Measurements from ENCODE around the gene GNG2. TPM values are rescaled to one million over a fixed set of nuclear protein-coding genes. Genes with fewer than 3 reads are reported as not detected.
A peak's percentile ranks its signal among the peaks of the same experiment; 100 is the strongest.

GNG2 gene
- total RNA-seq, 1 donor from 2014 or later = 9.4 TPM

DNA sequence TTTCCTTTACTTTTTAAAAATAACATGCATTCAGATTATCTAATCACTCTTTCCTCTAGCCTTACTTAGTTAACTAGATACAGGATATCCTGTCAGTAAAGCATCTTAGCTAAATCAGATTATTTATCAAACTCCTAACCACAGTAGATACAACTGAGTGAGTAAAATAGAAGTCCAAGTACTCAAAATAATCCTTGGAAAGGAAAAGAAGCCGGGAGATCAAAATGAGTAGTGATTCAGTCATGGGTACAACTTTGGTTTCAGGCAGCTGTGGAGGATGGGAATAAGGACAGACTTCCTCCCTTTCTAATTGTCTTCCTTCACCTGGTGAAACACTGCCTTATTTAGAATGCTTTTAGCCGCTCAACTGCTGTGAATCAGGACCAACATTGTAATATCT, 29.4 kb downstream of the GNG2 start:
- peak in 1 of 2 donors; percentile 34 for DNase-seq (ENCODE audit: low read depth in 2 of 2)

DNA sequence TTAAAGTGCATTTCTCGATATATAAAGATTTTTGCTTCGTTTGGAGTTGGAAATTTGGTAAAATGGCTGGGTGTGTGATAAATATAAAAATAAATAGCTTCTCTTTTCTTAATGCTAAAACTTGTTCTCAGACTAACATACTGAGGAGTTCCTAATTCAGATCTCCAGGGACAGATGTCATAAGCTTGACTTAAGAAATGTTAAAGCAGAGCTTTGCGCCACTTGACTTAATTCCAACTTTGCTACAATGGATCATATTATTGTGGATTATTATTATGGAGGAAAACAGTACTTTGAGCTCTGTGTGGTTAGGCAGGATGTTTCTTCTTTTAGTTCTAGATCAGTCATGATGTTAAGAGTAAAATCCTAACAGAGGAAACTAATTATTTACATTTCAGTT, 33.8 kb downstream of the GNG2 start:
- no peak for DNase-seq (ENCODE audit: low read depth in 2 of 2)

DNA sequence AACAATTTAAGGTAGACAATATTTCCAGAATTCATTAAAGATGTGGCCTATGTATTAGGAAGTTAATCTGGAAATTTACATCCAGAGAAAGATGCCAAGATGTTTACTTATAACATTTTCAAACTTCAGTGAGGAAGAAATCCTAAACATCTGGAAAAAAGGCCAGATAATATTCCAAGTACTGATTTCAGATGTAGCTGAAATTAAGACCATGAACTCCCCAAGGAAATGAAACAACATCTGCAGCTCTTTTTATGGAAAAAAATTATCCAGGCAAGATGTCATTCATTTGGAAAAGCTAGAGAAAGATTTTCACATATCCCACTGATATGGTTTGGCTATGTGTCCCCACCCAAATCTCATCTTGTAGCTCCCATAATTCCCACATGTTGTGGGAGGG, 35.0 kb downstream of the GNG2 start:
- no peak for DNase-seq (ENCODE audit: low read depth in 2 of 2)

DNA sequence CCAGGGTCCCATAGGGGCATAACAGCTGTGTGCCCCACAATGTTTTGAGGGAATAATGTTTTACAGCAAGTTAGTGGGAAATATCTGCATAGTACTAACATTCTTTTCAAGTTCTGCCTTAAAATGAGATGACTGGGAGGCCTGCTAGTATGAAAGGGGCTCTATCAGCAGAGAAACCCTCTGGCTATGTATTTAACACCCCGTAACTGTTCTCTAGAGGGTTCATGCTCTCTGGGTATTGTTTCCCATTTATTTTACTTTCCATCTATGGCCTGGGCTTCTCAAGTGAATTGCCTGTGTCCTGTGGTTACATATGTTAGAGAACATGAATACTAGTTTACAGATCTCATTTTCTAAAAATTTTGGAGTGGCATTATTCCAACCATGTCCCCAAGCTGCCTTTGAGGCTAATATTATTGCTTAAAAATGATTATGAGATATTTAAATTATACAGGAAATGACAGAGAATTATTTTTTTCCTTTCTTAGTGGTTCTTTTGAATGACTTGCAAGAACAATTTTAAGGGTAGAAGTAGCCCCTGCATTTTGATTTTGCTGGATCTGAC, 37.5 kb downstream of the GNG2 start:
- no peak for DNase-seq (ENCODE audit: low read depth in 2 of 2)

DNA sequence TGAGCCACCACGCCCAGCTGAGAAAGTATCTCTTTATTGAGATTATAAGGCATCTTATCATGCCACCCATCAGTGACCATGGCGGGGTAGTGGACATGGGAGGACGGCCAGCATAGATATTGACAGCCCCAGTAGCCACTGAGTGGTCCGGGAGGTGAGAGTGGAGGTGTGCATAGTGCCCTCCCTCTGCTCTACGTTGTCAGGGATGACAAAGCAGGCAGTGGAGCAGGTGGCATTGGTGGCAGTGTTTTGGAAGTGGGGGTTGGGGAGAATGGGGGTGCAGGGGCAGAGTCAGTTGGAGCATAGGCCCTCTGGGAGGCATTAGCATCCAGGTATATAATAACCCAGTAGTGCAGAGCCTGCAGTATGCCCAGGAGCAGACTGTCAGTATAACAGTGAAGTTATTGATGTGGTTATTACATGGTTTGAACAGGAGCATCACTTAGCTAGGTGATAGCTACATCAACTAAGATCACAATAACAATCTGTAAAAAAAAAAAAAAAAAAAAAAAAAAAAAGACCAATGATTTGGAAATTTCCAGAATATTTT, 41.1 kb downstream of the GNG2 start:
- no peak for DNase-seq (ENCODE audit: low read depth in 2 of 2)

DNA sequence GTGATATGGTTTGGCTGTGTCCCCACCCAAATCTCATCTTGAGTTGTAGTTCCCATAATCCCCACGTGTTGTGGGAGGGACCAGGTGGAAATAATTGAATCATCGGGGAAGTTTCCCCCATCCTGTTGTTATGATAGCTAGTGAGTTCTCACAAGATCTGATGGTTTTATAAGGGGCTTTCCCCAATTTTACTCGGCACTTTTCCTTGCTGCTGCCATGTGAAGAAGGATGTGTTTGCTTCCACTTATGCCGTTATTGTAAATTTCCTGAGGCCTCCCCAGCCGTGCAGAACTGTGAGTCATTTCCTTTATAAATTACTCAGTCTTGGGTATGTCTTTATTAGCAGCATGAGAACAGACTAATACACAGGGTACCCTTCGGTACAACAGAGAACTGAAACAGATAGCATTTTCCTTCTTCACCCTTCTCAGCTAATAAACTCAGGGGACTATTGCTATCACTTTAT, 45.3 kb downstream of the GNG2 start:
- peak in 1 of 2 donors; percentile 94 for DNase-seq (ENCODE audit: low read depth in 2 of 2)

DNA sequence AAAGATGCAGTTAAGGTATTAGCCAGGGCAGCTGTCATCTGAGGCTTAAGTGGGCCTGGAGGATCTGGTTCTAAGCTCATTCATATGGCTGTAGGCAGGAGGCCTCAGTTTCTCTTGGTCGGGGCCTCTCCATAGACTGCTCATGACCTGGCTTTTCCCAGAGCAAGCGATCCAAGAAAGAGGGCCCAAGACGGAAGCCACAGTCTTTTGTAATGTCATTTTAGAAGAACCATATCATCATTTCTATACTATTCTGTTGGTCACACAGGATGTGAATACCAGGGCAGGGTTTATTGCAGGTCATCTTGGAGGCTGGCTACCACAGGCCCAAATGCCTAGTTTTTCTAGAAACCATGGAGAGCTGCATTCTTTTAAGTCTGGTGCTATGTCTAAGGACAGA, 47.7 kb downstream of the GNG2 start:
- DNase-seq (ENCODE audit: low read depth in 2 of 2) = no peak

DNA sequence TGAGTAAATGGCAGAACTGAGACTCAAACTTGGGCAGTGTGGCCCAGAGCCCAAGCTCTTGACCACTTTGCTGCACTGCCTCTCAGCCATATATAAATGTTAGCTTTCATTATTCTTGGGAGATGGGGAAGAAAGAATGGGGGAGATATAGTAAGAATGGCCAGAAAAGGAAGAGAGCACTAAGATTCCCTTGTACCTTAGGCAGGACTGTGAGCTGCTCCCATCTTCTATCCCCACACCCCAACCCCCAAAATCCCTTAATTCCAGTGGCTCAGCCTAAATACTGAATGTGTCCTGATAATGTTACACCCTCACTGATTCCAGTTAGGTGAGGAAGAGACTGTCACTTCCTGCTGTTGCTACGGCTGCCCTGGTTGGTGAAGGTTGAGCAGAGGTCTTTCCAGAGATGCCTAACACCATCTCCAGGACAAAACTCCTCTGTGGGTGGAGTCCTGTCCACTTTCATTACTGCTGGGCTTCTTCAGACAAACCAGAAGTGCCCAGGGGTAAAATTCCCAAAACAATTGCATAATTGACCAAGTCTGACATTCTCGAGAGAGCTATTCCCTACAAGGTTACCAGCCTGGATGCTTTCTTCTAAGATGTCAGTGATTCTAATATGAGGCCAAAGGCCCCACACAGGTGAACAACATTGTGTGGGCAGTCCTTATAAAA, 51.8 kb downstream of the GNG2 start:
- no peak for DNase-seq (ENCODE audit: low read depth in 2 of 2)

DNA sequence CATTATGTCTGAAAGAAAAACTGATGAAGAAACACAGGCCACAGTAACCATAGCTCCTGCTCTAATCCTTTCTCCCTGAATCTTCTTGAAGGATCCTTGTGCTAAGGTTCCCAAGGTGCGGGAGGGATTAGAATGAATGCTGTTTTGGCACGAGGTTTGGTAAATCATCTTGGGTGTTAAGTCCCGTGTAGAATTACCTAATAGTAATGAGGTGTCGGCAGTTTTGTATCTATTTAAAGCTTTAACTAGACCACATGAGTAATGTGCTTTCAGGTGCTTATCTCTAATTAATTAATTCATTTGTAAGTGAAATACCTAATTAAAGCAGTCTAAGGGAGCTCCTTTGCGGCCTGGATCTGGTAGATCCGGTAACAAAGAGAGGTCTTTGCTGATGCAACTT, 53.9 kb downstream of the GNG2 start:
- DNase-seq (ENCODE audit: low read depth in 2 of 2) = no peak

DNA sequence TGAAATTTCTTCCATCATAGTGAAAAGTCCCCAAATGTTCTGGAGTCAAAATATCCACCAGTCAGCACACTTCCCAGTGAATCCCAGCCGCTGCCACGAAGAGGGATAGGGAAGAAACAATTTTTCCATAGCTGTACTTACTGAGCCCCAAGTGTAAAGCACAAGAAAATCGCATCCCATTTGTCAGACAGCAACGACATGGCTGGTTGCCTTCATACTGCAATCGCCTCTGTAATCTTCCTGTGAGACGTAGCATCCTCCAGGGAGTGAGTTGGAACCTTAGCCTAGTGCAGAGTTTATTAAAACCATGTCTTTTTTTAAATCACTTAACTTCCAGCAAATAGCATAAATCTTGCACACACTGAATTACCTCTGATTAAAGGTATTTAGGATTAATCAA, 56.8 kb downstream of the GNG2 start:
- DNase-seq (ENCODE audit: low read depth in 2 of 2) = no peak

DNA sequence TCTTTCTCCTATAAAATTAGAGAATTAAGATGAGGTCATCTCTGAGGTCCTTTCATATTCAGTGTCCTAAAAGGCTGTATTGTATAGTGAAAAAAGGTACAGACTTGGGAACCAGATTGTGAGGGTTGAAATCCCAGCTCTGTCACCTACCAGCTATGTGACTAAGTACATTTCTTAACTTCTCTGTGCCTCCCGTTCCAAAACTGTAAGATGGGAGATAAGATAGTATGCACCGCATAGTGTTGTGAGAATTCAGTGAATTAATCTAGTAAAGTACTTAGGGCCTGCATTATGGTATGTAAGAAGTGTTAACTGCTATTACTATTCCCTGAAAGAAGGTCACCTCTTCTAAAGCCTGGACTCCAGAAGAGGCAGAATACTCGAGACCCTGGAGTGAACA, 60.6 kb downstream of the GNG2 start:
- no peak for DNase-seq (ENCODE audit: low read depth in 2 of 2)

DNA sequence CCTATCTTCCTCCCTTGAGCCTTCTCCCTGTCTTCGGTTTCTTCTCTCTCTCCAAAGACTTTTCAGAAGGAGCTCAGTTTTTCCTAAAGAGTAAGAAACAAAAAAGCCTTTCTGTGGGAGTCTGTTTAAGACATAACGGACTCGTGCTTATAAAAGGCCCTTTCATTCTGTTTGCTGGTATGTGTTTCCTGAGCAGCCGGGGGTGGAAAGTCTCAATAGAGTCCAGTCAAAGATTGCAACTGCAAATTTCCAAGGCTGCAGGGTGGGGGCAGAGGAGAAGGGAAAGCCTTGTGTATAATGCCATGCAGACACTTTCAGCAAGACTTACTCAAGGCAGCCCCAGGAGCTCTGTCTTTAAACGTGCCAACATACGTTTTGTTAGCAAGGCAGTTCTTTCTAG, 62.2 kb downstream of the GNG2 start:
- no peak for DNase-seq (ENCODE audit: low read depth in 2 of 2)

DNA sequence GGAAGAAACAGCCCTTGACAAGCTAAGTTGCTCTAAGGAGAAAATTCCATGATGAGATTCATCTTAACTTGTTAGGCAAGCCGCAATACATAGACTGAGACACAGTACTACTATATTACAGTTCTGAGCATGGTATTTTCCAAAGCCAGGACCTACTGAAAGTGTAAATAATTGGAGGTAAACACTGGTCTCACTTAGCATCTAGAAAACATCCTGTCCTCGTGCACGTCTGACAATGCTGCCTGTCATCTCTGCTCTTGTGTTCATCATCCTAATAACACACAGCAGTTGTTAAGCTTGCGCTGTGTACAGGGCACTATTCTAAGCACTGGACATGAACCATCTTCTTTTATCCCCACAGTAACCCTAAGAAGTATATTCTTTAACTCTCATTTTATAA, 64.2 kb downstream of the GNG2 start:
- DNase-seq (ENCODE audit: low read depth in 2 of 2) = no peak

DNA sequence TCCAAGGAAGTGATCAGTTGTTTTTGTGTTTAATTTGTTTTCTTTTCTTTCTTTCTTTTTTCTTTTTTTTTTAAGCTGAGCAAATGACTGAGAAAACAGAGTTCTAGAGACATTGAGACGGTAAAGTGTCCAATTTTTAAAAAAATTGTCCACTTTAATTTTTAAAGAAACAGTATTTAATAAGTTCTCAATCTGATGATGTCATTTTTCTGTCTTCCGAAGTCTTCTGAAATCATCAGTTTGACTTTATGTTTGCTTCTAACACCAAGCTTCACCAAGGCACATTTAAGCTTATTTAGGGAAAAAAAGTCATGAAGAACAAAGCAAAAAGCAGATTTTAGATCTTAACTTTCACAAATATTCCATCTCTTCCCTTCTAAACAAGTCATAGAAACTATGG, 65.6 kb downstream of the GNG2 start:
- no peak for DNase-seq (ENCODE audit: low read depth in 2 of 2)

DNA sequence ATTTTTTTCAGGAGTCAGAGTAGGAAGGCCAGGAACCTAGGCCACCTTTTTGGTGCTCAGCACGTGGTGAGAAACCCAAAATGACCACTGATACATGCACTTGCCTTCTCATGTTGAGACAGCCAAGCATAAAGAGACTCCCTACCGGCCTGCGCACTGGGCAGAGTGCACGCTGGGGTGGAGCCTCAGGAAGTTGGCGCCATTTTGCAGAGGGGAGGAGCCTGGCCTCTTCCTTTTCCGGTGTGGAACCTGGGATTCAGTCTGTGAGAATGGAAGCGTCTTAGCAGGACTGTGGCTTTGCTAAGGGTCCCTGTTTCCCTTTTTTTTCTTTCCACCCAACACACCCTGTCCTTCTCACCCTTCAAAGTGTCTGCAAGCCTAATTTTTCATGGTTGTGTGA, 66.0 kb downstream of the GNG2 start:
- DNase-seq (ENCODE audit: low read depth in 2 of 2) = no peak

DNA sequence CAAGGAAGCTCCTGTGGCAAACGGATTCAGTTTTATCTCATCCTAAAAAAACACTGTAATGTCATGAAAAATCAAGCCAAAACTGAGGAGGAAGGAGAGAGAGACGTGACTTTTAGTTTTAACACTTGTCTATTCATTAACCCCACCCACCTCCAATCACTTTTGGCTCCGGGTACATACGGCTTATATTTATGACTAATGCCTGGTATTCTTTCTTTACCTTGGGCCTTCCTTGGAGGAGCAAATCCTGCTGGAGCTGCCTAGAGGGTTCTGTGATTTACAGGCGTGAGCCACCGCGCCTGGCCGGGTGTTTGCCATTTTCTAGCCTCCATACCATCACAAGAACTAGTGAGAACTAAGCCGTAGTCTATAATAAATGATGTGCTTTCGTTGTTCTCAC, 68.2 kb downstream of the GNG2 start:
- DNase-seq (ENCODE audit: low read depth in 2 of 2) = no peak

DNA sequence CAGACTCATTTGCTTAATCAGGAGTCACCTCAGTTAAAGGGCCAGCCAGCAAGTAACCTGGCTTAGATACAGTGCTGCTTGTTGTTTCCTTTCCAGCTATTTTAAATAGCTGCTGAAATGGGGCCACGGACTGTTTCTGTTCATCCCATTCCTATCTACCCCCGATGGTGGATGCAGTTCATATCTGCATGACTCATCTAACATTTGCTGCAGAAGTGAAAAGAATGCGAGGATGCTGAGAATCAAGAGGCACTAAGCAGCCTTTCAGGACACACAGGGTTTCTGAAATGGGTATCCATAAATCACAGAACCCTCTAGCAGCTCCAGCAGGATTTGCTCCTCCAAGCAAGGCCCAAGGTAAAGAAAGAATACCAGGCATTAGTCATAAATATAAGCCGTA, 68.8 kb downstream of the GNG2 start:
- DNase-seq (ENCODE audit: low read depth in 2 of 2) = no peak

DNA sequence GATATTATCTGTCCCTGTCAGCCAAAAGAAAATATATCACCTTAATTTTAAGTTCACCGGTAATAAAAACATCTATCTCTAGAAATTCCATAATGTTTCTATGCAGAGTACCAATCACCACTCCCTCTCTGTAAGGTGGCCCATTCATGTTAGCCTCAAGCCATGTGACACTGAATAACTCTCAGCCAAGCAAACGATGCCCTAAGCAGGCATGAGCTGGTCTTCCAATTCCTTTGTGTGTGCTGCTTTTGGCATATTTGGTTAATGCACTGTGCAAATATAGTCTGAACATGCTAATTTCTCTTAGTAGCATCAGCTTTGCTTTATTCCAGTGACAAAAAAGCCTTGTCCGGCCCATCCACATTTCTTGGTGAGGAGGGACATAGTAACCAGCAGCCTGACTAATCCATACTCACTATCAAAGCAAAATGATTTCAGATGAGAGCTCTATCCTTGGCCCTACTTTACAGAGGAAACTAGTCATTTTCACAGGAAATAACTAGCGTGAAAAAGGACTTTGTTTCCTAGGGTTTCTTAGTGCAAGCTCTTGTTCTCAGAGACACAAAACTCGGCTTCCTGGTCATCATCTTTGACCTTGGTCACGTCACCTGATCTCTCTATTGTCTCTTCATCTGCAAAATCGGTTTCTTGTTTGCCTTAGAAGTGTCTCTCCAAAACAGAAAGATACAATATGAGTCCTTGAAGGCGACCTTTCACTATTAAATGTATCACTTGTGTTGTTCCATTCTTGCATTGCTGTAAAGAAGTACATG, 69.7 kb downstream of the GNG2 start:
- DNase-seq (ENCODE audit: low read depth in 2 of 2) = peak in 1 of 2 donors; percentile 33

DNA sequence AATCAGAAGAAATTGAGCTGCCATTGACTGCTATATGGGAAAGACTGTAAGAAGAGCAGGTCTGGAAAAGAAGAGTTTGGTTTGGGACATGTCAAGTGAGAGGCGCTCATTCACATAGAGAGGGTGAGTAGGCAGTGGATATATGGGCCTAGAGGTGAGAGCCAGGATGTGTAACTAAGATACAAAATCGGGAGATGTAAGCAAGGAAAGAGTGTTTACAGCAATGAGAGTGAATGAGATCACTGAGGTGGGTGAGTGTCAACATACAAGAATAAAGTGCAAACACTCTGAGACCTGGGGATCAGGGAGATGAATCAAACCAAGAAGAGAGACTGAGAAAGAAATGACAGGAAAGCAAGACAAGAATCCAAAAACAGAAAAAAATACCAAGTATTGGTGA, 70.9 kb downstream of the GNG2 start:
- DNase-seq (ENCODE audit: low read depth in 2 of 2) = no peak

DNA sequence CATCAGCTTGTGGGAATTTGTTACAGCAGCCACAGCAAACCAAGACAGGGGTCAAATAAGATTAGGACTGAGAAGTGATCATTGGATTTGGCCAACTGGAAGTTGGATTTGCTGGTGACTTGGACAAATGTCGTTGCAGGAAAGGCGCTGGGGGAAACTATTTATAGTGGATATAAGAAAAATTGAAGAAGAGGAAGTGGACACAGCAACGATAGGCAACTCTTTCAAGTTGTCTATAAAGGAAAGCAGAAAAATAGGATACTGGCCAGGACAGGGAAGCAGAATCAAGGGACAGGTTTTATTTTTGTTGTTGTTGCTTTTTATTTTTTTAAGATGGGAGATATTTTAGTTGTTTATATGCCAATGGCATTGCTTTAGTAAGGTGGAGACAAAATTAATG, 72.8 kb downstream of the GNG2 start:
- DNase-seq (ENCODE audit: low read depth in 2 of 2) = no peak

DNA sequence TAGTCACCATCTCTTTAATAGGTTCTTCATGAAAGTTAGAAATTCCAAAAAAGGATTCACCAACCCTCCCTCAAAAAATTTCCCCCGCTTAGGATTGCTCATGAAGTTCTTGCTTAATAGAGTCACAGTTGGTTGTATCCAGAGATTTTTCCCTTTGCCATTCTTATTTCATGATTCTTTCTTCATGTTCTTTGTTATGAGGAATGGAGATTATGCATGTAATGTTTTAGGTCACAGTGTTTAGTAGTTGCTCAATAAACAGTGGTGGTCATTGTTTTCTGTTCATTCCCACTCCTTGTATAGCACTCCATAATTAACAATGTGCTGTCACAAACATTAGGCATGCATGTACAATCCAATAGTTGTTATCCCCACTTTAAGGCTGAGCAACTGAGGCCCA, 77.7 kb downstream of the GNG2 start:
- no peak for DNase-seq (ENCODE audit: low read depth in 2 of 2)

DNA sequence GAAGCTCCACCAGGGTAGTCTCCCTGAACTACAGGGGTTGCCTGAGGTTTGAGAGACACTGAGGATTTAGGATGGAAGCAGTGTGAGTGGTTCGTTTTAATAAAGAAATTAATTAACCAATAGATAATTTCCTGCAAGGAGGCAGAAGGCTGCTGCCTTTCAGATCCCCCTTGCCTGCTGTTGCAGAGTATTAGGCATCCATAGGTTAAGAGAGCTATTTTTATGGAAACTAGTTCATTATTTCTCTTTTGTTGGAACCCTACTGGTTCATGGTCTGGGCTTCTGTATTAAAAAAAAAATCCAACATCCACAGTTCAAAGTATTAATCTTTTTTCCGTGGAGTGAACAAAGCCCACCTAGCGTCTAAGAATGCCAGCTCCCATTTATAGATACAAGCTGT, 78.4 kb downstream of the GNG2 start:
- no peak for DNase-seq (ENCODE audit: low read depth in 2 of 2)

DNA sequence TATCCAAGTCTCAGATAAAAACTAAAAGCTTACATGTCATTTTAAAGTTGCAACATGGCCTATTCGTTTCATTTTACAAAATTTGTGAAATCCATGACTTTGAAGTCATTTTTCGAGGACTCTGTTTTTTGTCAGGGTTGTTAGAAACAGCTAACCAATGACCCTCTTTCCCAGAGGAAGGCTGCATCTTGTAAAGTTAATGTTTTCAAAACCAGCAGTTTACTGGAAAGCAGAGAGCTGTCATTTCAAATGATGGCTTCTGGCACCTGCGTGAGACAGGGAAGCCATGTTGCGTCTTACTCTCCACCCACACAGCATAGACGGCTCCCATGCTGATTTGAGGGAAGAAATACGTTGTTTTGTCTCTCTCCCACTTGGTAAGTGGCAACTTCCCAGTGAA, 78.8 kb downstream of the GNG2 start:
- DNase-seq (ENCODE audit: low read depth in 2 of 2) = no peak

Measured in dermis microvascular lymphatic vessel endothelial cell (primary cell).